WERI-Rb-1 (cell line): Measurements from ENCODE around the gene ID1.

Experiments used
- DNase-seq: peaks from one replicate; pipeline ENCODE4 v3.0.0-alpha.2; 2020
- H3K27ac ChIP-seq: fragments of 250-450 bp; sonication (Bioruptor Pico); 2 replicates; pipeline ENCODE4 v1.5.1; 2020; ENCODE audit warnings: mild to moderate bottlenecking, moderate library complexity
- H3K27me3 ChIP-seq: fragments of 250-450 bp; sonication (Bioruptor Pico); 2 replicates; pipeline ENCODE4 v1.5.1; 2021; ENCODE audit warnings: mild to moderate bottlenecking, low read depth, moderate library complexity; ENCODE audit not compliant: insufficient read depth, severe bottlenecking
- H3K36me3 ChIP-seq: fragments of 250-450 bp; sonication (Bioruptor Pico); 2 replicates; pipeline ENCODE4 v1.5.1; 2020; ENCODE audit warnings: mild to moderate bottlenecking, moderate library complexity
- H3K4me3 ChIP-seq: 2 replicates; pipeline ENCODE4 v1.5.1; 2011; ENCODE audit warnings: low read depth, mild to moderate bottlenecking, control low read depth, low read length
- H3K9me3 ChIP-seq: fragments of 250-450 bp; sonication (Bioruptor Pico); 2 replicates; pipeline ENCODE4 v1.5.1; 2021; ENCODE audit warnings: mild to moderate bottlenecking, moderate library complexity; ENCODE audit not compliant: severe bottlenecking
- TF ChIP-seq, protein P1 (sequence below): IDR thresholded peaks from 2 replicates; pipeline ENCODE4 v1.5.1; 2011; ENCODE audit warnings: low read depth, mild to moderate bottlenecking, control low read depth, inconsistent platforms, low read length

ID1 gene

DNA sequence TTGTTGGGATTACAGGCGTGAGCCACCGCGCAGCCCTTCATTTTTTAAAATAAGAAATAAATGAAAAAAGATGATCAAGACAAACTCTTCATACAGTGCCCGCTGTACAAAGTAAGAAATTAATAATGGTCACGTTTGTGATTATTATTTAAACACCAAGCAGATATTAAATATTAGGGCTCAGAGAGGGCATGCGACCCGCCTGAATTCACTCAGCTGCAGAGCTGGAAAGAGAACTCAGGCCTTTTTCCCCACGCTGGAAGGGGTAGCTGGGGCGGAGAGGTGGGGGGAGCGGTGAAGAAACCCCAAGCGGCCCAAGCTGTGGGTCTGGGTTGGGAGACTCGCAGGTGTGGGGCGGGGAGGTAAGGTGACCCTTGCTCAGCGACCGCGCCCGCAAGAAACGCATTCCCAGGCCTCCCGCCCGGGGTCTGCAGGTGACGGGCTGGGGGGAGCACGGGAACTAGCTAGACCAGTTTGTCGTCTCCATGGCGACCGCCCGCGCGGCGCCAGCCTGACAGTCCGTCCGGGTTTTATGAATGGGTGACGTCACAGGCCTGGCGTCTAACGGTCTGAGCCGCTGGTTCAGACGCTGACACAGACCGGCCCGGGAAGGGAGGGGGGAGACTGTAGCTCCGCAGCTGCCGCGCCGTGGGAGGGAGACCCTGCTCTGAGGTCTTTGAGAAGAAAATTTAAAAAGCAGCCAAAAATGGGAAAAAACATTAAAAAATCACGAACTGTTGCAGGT, 1.1 kb upstream of the ID1 start:
- TF ChIP-seq, protein P1, sequence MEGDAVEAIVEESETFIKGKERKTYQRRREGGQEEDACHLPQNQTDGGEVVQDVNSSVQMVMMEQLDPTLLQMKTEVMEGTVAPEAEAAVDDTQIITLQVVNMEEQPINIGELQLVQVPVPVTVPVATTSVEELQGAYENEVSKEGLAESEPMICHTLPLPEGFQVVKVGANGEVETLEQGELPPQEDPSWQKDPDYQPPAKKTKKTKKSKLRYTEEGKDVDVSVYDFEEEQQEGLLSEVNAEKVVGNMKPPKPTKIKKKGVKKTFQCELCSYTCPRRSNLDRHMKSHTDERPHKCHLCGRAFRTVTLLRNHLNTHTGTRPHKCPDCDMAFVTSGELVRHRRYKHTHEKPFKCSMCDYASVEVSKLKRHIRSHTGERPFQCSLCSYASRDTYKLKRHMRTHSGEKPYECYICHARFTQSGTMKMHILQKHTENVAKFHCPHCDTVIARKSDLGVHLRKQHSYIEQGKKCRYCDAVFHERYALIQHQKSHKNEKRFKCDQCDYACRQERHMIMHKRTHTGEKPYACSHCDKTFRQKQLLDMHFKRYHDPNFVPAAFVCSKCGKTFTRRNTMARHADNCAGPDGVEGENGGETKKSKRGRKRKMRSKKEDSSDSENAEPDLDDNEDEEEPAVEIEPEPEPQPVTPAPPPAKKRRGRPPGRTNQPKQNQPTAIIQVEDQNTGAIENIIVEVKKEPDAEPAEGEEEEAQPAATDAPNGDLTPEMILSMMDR = no peak
- peaks cover 23% of the 10 kb centered on the region for H3K36me3 ChIP-seq
- DNase-seq = peak; percentile 100
- no peaks in the 10 kb centered on the region for H3K27me3 ChIP-seq
- H3K4me3 ChIP-seq = peak overlapping the region; percentile 87
- H3K27ac ChIP-seq = peak overlapping the region; percentile 99
- H3K9me3 ChIP-seq = no peaks in the 10 kb centered on the region

DNA sequence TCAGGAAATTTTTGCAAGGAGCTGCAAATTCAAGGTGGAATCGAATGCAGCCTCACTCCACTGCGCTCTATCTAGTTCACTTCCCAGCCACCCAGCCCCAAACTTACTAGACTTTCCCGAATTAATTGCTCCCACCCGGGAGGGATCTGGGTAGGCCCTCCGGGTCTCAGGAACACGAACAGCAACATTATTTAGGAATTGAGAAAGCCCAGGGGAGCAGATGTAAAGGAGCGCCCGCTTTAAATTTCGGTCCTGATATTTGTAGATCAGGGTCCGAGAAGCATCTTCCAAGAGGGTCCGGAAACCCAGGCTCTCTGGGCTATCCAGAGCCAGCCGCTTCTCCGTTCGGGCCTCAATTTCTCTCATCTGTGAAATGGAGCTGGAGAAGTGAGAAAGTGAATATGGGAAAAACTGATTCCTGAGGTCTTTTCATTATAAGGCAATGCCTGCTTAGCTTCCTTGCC, 490 bp upstream of the ID1 start:
- Histone ChIP-seq H3K27me3 (no peaks in the 10 kb centered on the region), H3K9me3 (no peaks in the 10 kb centered on the region), H3K27ac (peak overlapping the region; percentile 99), H3K4me3 (peak overlapping the region; percentile 87), H3K36me3 (peaks cover 23% of the 10 kb centered on the region)
- no peak for DNase-seq
- TF ChIP-seq, protein P1 = no peak

DNA sequence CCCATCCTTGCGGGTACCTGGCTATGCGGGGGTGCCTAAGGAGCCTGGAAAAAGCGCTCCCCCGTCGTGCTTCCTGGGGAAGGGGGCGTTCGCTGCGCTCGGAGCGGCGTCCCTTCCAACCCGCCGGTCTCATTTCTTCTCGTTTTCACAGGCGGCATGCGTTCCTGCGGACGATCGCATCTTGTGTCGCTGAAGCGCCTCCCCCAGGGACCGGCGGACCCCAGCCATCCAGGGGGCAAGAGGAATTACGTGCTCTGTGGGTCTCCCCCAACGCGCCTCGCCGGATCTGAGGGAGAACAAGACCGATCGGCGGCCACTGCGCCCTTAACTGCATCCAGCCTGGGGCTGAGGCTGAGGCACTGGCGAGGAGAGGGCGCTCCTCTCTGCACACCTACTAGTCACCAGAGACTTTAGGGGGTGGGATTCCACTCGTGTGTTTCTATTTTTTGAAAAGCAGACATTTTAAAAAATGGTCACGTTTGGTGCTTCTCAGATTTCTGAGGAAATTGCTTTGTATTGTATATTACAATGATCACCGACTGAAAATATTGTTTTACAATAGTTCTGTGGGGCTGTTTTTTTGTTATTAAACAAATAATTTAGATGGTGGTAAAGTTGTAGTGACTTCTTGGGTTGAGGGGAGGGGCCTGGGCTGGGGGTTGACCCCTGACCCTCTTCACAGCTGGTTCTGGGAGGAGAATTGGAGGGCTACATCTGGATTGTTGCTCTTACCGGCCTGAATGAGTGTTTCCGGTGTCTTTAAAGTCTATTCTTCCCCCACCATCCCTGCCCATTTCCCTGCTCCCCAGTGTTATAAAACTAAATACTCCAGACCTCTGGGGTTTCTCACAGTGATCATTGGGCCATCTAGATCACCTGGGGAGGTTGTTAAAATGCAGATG, 1.1 kb downstream of the ID1 start:
- TF ChIP-seq, protein P1 = no peak
- Histone ChIP-seq H3K27me3 (no peaks in the 10 kb centered on the region), H3K4me3 (peak overlapping the region; percentile 87), H3K9me3 (no peaks in the 10 kb centered on the region), H3K36me3 (peaks cover 23% of the 10 kb centered on the region), H3K27ac (peak overlapping the region; percentile 99)
- peak; percentile 33 for DNase-seq

DNA sequence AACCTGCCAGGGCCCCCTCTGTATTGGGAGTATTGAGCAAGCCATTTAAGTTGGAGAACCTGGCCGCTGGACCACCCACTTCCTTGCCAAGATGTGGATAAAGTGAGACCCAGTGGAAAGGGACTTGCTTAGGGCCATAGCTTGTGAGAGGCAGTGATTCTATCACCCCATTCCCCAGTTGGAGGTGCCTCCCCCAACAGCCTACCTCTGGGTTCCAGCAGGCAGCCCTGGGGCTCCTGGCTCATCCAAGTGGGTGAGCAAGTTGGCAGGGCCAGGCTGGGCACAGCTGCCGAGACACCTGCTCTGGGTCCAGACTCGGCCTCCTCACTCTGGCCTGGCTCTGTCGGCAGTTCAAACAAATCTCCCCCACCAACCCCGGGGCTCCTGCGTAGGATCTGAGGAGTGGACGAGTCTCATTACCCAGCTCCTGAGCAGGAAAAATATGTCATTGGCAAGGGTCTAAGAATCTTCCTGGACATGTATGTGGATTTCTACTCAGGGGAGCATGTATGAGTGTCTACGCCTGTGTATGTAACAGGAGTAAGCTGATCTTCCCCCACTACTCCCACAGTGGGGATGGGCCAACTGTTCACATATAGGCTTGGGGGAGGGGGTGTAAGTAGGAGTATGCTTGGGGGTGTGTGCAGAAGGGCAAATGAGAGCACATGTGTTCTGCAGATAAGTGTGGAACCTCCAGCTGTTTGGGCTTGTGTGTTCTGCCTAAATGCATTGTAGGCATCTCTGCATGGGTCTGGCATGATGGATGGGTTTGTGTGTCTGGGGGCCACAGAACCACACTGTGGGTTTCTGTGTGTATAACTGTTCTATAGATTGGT, 1.9 kb downstream of the ID1 start:
- peak; percentile 84 for DNase-seq
- peaks cover 23% of the 10 kb centered on the region for H3K36me3 ChIP-seq
- peak overlapping the region; percentile 99 for H3K27ac ChIP-seq
- no peaks in the 10 kb centered on the region for H3K27me3 ChIP-seq
- H3K4me3 ChIP-seq = peak overlapping the region; percentile 87
- TF ChIP-seq, protein P1 = no peak
- no peaks in the 10 kb centered on the region for H3K9me3 ChIP-seq

DNA sequence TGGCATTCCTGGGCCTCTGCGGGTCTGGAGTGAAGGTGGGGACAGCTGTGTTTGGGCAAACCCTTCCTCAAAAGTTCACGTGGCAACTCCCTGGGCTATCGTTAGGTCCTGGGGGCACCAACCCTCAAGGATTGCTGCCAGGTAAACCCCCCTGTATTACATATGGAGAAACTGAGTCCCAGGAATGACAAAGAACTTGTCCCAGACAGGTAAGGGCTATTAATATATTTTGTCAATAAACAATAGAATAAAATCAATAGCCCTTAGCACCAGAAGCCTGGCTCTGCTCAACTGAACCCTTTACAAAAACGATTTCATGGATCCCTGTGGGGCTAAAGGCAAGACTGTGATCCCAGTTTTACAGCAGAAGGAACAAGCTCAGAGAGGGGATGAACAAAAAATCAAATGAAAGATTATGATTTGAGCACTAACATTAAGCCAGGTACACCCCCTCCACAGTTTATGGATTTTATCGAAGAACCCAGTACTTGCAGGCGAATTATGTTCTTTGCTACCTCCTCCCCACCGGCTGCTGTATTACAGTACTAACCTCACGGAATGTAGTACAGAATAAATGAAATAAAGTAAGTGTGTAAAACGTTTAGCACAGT, 2.7 kb downstream of the ID1 start:
- no peaks in the 10 kb centered on the region for H3K9me3 ChIP-seq
- TF ChIP-seq, protein P1 = no peak
- DNase-seq = no peak
- H3K36me3 ChIP-seq = peaks cover 23% of the 10 kb centered on the region
- peak overlapping the region; percentile 31 for H3K4me3 ChIP-seq
- H3K27ac ChIP-seq = peak overlapping the region; percentile 99
- no peaks in the 10 kb centered on the region for H3K27me3 ChIP-seq
